ENCODE data around the gene CEBPZOS.
"Not testable (repeated sequence)": the region's sequence is repeated elsewhere in the genome, so short reads cannot be mapped to it uniquely, and the experiment has no call there.

The CEBPZOS gene

DNA sequence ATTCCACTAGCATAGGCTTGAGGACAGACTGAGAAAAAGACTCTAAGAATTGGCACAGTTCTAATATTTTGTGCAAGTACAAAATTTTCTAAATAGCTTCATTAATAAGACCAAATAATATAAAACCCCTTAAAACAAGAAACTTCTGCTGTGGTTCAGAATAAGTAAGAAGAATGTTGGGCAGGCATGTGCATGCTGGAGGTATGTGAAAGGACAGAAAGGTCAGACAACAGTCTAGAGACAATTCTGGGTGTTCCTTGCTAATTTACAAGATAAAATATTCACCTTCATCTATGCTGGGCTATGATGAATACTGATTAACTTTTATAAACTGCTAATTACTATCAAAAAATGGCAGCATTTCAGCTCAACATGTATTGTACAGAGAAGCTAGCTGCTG is 14.9 kb downstream of the CEBPZOS start:
- TF ChIP-seq CTCF (IDR thresholded peaks at IDR 0.05; ENCODE audit: low read depth, low read length), result no peak
- Histone ChIP-seq H3K9me3 (peaks cover 4% of the 10 kb centered on the region; the same call in 1 of the 2 replicates), H3K27me3 (no peaks in the 10 kb centered on the region), H3K36me3 (peaks cover 87% of the 10 kb centered on the region), H3K4me1 (peaks cover 4% of the 10 kb centered on the region; the same call in 1 of the 2 replicates), H3K4me3 (ENCODE audit: low read depth, low read length) (no peak overlapping the region)
- no peak for DNase-seq

DNA sequence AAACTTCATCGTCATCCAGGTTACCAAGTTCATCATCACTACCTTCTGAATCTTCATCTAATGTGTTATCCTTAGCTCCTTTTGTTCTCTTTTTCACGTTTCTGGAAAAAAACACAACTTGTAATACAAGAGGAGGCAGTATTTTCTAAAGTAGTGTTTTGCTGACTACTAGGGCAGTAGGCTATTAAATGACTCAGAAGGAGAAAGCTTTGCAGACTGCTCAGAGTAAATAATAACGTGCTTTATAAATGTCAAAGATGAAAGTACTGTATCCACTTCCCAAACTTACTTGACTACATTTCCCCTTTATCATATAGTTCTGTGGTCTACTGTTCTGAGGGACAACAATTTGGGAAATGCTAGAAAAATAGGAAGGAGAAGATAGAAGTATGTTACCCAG is 15.6 kb downstream of the CEBPZOS start:
- Histone ChIP-seq H3K27me3 (no peaks in the 10 kb centered on the region), H3K36me3 (peaks cover 87% of the 10 kb centered on the region), H3K4me1 (peaks cover 4% of the 10 kb centered on the region; the same call in 1 of the 2 replicates), H3K9me3 (no peaks in the 10 kb centered on the region; the same call in 1 of the 2 replicates), H3K4me3 (ENCODE audit: low read depth, low read length) (no peak overlapping the region)
- no peak for DNase-seq
- no peak for TF ChIP-seq CTCF (IDR thresholded peaks at IDR 0.05; ENCODE audit: low read depth, low read length)

DNA sequence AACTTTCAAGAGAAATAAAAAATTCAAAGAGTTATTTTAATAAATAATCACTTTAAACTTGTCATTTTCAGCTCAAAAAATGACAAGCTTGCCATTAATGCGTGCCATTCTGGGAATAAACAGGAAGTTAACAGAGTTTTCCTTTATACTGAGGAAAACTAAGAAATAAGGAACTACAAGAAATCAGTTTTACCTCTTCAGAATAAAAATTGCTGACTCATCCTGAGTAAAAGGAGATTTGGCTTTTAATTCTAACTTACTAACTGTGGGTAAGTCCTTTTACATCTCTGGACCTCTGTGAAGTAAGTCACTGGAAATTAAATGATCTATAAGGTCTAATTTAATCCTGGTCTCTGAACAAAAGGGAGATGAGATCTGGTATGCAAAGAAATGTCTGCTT is 19.0 kb downstream of the CEBPZOS start:
- H3K27me3 ChIP-seq, result no peaks in the 10 kb centered on the region
- H3K4me1 ChIP-seq, result peaks cover 4% of the 10 kb centered on the region; the same call in 1 of the 2 replicates
- H3K9me3 ChIP-seq, result no peaks in the 10 kb centered on the region
- no peak for DNase-seq
- TF ChIP-seq CTCF (IDR thresholded peaks at IDR 0.05; ENCODE audit: low read depth, low read length), result no peak
- no peak overlapping the region for H3K4me3 ChIP-seq (ENCODE audit: low read depth, low read length)
- peaks cover 80% of the 10 kb centered on the region for H3K36me3 ChIP-seq

GRCh38 chr2:37219046-37219445 is 22.8 kb downstream of the CEBPZOS start:
- Histone ChIP-seq H3K36me3 (peaks cover 85% of the 10 kb centered on the region), H3K9me3 (no peaks in the 10 kb centered on the region), H3K4me1 (peaks cover 4% of the 10 kb centered on the region; the same call in 1 of the 2 replicates), H3K27me3 (no peaks in the 10 kb centered on the region), H3K4me3 (ENCODE audit: low read depth, low read length) (no peak overlapping the region)
- no peak for DNase-seq
- TF ChIP-seq CTCF (IDR thresholded peaks at IDR 0.05; ENCODE audit: low read depth, low read length), result no peak

GRCh38 chr2:37223131-37223530 is 26.8 kb downstream of the CEBPZOS start:
- DNase-seq, result no peak
- TF ChIP-seq CTCF (IDR thresholded peaks at IDR 0.05; ENCODE audit: low read depth, low read length), result no peak
- H3K4me3 ChIP-seq (ENCODE audit: low read depth, low read length), result no peak overlapping the region
- peaks cover 86% of the 10 kb centered on the region for H3K36me3 ChIP-seq
- H3K9me3 ChIP-seq, result no peaks in the 10 kb centered on the region
- no peaks in the 10 kb centered on the region for H3K4me1 ChIP-seq
- no peaks in the 10 kb centered on the region for H3K27me3 ChIP-seq

DNA sequence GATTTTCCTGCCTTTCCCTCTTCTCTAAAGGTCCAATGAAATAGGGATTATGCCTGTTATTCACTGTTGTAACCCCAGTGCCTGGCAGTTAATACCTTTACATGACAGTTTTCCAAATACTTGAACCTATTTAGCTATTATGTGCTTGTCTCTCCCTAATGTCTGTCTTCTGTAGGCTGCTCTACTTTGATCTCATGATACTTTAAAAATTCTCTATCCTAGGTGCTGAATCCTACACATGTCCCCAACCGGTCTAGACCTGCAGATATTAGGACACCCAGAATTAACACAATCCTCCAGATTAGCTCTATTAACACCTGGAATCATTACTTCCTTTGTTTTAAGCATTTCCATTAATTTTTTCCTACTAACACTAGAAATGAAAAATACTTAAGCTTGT is 27.8 kb downstream of the CEBPZOS start:
- H3K4me3 ChIP-seq (ENCODE audit: low read depth, low read length), result no peak overlapping the region
- DNase-seq, result no peak
- no peaks in the 10 kb centered on the region for H3K4me1 ChIP-seq
- TF ChIP-seq CTCF (IDR thresholded peaks at IDR 0.05; ENCODE audit: low read depth, low read length), result no peak
- no peaks in the 10 kb centered on the region for H3K27me3 ChIP-seq
- H3K9me3 ChIP-seq, result no peaks in the 10 kb centered on the region
- peaks cover 84% of the 10 kb centered on the region for H3K36me3 ChIP-seq

GRCh38 chr2:37225129-37225528 is 28.8 kb downstream of the CEBPZOS start:
- H3K4me3 ChIP-seq (ENCODE audit: low read depth, low read length); H3K9me3 ChIP-seq; DNase-seq; H3K4me1 ChIP-seq; H3K27me3 ChIP-seq: not testable (repeated sequence)
- peaks cover 75% of the 10 kb centered on the region for H3K36me3 ChIP-seq

Measured in BE2C (cell line).